Measurements from ENCODE around the gene HOXB5. TPM values are rescaled to one million over a fixed set of nuclear protein-coding genes. Genes with fewer than 3 reads are reported as not detected.

Gene HOXB5
- total RNA-seq, 1 experiment from 2014 or later: 0.95 TPM

DNA sequence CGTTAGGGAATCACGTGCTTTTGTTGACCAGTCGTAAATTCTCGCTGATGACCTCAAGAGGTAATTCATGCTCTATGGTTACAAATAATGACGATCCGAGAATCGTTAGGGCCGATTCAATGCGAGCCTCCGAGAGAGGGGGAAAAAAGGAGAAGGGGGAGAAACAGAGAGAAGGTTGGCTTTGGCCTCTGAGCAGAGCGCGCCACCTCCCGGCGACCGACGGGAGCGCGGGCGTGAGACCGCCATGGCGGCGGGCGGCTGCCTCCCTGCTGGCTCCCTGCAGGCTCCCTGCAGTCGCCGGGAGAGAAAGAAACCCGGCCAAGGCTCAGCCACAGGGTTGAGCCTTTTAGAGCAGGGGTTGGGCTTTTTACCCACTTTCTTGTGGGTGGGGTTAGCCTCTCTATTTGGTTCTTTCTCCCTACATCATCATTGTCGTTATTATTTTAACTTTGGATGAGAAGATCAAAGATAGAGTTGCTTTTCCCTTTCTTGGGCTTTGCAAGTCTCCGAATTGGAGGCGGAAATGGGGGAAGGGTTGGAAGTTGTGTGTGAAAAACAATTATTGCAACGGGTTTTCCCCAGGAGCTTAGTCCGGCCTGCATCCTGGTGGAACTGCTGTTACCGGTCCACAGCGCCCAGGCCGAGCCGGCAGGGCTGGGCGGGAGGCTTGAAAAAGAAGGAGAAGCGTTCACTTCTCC lies 410 bp upstream of the HOXB5 start:
- peak; percentile 88 for DNase-seq
- ChIA-PET CTCF (interaction anchor here (0.5 to 1.2 kb wide), 6 partner anchors 108 to 857 kb away, joined by 3 to 10 read pairs (median 6); no protein-coding TSS in a partner anchor), POLR2A (ENCODE audit: unreplicated experiment) (interaction anchor here (0.5 kb wide), 1 partner anchor 32 kb away, joined by 3 read pairs; the partner anchor contains the start of gene HOXB9)
- Histone ChIP-seq H3K9me2 (replicated peaks; ENCODE audit: low read length) (no peaks in the 10 kb centered on the region), H3K4me1 (ENCODE audit: insufficient read depth, low read length) (peaks cover 13% of the 10 kb centered on the region), H3K9ac (ENCODE audit: low read length) (no peak overlapping the region), H3K4me2 (ENCODE audit: low read length) (peak overlapping the region; percentile 48), H2AFZ (ENCODE audit: low read length) (peak overlapping the region; percentile 48), H3K79me2 (ENCODE audit: low read length) (peaks cover 25% of the 10 kb centered on the region), H4K20me1 (ENCODE audit: low read length) (peaks cover 7% of the 10 kb centered on the region), H3K27ac (ENCODE audit: low read length) (no peak overlapping the region), H3F3A (ENCODE audit: low read length, unreplicated experiment) (no peaks in the 10 kb centered on the region), H3K36me3 (ENCODE audit: low read depth, low read length) (no peaks in the 10 kb centered on the region), H3K27me3 (ENCODE audit: low read length) (no peaks in the 10 kb centered on the region), H3K4me3 (ENCODE audit: low read length) (peak overlapping the region; percentile 4; the same call in 1 of the 2 replicates), H3K9me3 (ENCODE audit: low read length) (no peaks in the 10 kb centered on the region)
- intact Hi-C loops (cut with micrococcal nuclease): loop anchor here (2.0 kb wide), 1 partner anchor 243 kb away; no protein-coding TSS in a partner anchor
- TF ChIP-seq, protein P1, sequence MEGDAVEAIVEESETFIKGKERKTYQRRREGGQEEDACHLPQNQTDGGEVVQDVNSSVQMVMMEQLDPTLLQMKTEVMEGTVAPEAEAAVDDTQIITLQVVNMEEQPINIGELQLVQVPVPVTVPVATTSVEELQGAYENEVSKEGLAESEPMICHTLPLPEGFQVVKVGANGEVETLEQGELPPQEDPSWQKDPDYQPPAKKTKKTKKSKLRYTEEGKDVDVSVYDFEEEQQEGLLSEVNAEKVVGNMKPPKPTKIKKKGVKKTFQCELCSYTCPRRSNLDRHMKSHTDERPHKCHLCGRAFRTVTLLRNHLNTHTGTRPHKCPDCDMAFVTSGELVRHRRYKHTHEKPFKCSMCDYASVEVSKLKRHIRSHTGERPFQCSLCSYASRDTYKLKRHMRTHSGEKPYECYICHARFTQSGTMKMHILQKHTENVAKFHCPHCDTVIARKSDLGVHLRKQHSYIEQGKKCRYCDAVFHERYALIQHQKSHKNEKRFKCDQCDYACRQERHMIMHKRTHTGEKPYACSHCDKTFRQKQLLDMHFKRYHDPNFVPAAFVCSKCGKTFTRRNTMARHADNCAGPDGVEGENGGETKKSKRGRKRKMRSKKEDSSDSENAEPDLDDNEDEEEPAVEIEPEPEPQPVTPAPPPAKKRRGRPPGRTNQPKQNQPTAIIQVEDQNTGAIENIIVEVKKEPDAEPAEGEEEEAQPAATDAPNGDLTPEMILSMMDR (conservative IDR thresholded peaks at IDR 0.05; ENCODE audit: low read depth, low read length): peak; percentile 97
- TF ChIP-seq EZH2phosphoT487 (IDR thresholded peaks at IDR 0.05; ENCODE audit: borderline replicate concordance, low read length): no peak
- peak; percentile 56 for ATAC-seq
- BruUV-seq (replicated peaks): no TSS peak

DNA sequence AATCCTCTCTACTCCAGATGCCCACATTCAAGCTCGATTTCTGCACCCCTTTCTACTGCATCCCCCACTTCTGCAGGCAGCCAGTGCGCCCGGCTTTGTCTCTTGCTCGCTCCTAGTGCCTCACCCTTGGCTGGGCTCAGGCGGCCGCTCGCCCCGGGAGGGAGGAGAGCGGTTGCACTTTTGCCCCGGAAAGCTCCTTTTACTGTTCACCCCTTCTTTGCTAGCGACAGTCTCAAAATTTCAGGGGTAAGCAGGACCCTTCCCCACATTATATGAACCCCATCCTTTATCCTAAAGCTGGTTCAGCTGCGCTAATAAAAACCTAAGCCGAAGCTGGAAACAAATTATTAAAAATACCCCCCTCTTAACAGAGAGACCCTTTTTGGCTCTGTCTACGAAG lies 1.0 kb downstream of the HOXB5 start:
- H3K27ac ChIP-seq (ENCODE audit: low read length): no peak overlapping the region
- H3K79me2 ChIP-seq (ENCODE audit: low read length): peaks cover 11% of the 10 kb centered on the region
- POLR2A ChIA-PET (ENCODE audit: unreplicated experiment): no interaction called here
- H4K20me1 ChIP-seq (ENCODE audit: low read length): no peaks in the 10 kb centered on the region; the same call in 1 of the 2 replicates
- peaks cover 7% of the 10 kb centered on the region; the same call in 1 of the 2 replicates for H3K4me1 ChIP-seq (ENCODE audit: insufficient read depth, low read length)
- no peaks in the 10 kb centered on the region for H3K9me2 ChIP-seq (replicated peaks; ENCODE audit: low read length)
- no peak for DNase-seq
- TF ChIP-seq EZH2 (IDR thresholded peaks at IDR 0.05; ENCODE audit: low read length, unreplicated experiment): no peak
- TF ChIP-seq, protein P1 (conservative IDR thresholded peaks at IDR 0.05; ENCODE audit: low read depth, low read length): no peak
- no peak for TF ChIP-seq EZH2phosphoT487 (IDR thresholded peaks at IDR 0.05; ENCODE audit: borderline replicate concordance, low read length)
- H3K36me3 ChIP-seq (ENCODE audit: low read depth, low read length): no peaks in the 10 kb centered on the region
- no peak overlapping the region for H3K4me3 ChIP-seq (ENCODE audit: low read length)
- no TSS peak for BruUV-seq (replicated peaks)
- no peaks in the 10 kb centered on the region for H3K27me3 ChIP-seq (ENCODE audit: low read length)
- no peak for ATAC-seq
- no peak overlapping the region for H3K9ac ChIP-seq (ENCODE audit: low read length)
- intact Hi-C loops (cut with micrococcal nuclease): no loop called here
- CTCF ChIA-PET: interaction anchor here (1.1 kb wide), 1 partner anchor 241 kb away, joined by 14 read pairs; no protein-coding TSS in a partner anchor
- no peak overlapping the region for H2AFZ ChIP-seq (ENCODE audit: low read length)
- H3K9me3 ChIP-seq (ENCODE audit: low read length): no peaks in the 10 kb centered on the region
- no peak overlapping the region for H3K4me2 ChIP-seq (ENCODE audit: low read length)
- no peaks in the 10 kb centered on the region for H3F3A ChIP-seq (ENCODE audit: low read length, unreplicated experiment)

DNA sequence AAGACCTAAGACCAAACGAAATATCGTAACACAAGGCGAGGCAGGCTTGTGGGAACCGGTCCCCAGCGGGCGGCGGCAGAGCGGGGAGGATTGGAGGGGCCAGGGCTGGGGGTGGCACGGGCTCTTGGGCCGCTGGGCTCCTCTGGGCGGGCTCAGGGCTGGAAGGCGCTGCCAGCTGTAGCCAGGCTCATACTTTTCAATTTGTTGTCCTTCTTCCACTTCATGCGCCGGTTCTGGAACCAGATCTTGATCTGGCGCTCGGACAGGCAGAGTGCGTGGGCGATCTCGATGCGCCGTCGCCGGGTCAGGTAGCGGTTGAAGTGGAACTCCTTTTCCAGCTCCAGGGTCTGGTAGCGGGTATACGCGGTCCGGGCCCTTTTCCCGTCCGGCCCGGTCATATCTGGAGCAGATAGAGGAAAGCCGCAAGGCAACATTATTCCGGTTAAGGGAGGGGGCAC lies 1.5 kb downstream of the HOXB5 start:
- no peak overlapping the region for H3K27ac ChIP-seq (ENCODE audit: low read length)
- H3K4me1 ChIP-seq (ENCODE audit: insufficient read depth, low read length): peaks cover 8% of the 10 kb centered on the region; the same call in 1 of the 2 replicates
- ChIA-PET CTCF (no interaction called here), POLR2A (ENCODE audit: unreplicated experiment) (no interaction called here)
- H3K79me2 ChIP-seq (ENCODE audit: low read length): peaks cover 6% of the 10 kb centered on the region
- DNase-seq (no peak), ATAC-seq (no peak)
- H3F3A ChIP-seq (ENCODE audit: low read length, unreplicated experiment): no peaks in the 10 kb centered on the region
- H3K27me3 ChIP-seq (ENCODE audit: low read length): no peaks in the 10 kb centered on the region
- no peak overlapping the region for H3K9ac ChIP-seq (ENCODE audit: low read length)
- no peak overlapping the region for H2AFZ ChIP-seq (ENCODE audit: low read length)
- H4K20me1 ChIP-seq (ENCODE audit: low read length): no peaks in the 10 kb centered on the region; the same call in 1 of the 2 replicates
- no peaks in the 10 kb centered on the region for H3K36me3 ChIP-seq (ENCODE audit: low read depth, low read length)
- no peaks in the 10 kb centered on the region for H3K9me2 ChIP-seq (replicated peaks; ENCODE audit: low read length)
- intact Hi-C loops (cut with micrococcal nuclease): no loop called here
- no TSS peak for BruUV-seq (replicated peaks)
- TF ChIP-seq, protein P1 (conservative IDR thresholded peaks at IDR 0.05; ENCODE audit: low read depth, low read length): no peak
- TF ChIP-seq EZH2 (IDR thresholded peaks at IDR 0.05; ENCODE audit: low read length, unreplicated experiment) (no peak), EZH2phosphoT487 (IDR thresholded peaks at IDR 0.05; ENCODE audit: borderline replicate concordance, low read length) (no peak)
- H3K4me3 ChIP-seq (ENCODE audit: low read length): no peak overlapping the region
- H3K9me3 ChIP-seq (ENCODE audit: low read length): no peaks in the 10 kb centered on the region
- H3K4me2 ChIP-seq (ENCODE audit: low read length): no peak overlapping the region

Data from PC-3 (cell line).